SK-N-SH (cell line): ENCODE measurements around the gene SULT1C3. TPM values are rescaled to one million over a fixed set of nuclear protein-coding genes. Genes with fewer than 3 reads are reported as not detected.

Experiments
- CTCF ChIA-PET: fragments of 300-600, 350-600 bp; formaldehyde crosslinking; extraction: SDS; loops from one replicate; lab custom pipeline; 2021; lab: Yijun Ruan, JAX
- POLR2A ChIA-PET: fragments of 350-600 bp; sonication (Branson Sonifier 250); formaldehyde crosslinking; extraction: SDS; loops from one replicate; lab custom pipeline; 2020; ENCODE audit warnings: antibody characterized with exemption, inconsistent platforms; lab: Yijun Ruan, JAX
- DNase-seq: peaks from one replicate; pipeline ENCODE4 v3.0.0; 2012
- H2AFZ ChIP-seq: fragments of 200-600 bp; sonication (generic); 2 replicates; pipeline ENCODE4 v1.8.1; 2016; ENCODE audit warnings: antibody characterized with exemption, mild to moderate bottlenecking, low read depth
- H3F3A ChIP-seq: fragments of 200-600 bp; sonication (generic); replicated peaks from 2 replicates; pipeline ENCODE3; 2016; ENCODE audit warnings: antibody characterized with exemption, mild to moderate bottlenecking; ENCODE audit not compliant: insufficient read depth
- H3K27ac ChIP-seq, 2 experiments: fragments of 200-500 bp in 1 of 2; fragments of 200-600 bp in 1 of 2; sonication (Bioruptor generic) in 1 of 2; sonication (generic), shearing (Covaris generic) in 1 of 2; 2 replicates each; pipeline versions ENCODE4 v1.5.1 to v1.6.1; 2014 to 2016; ENCODE audit warnings: low read depth in 2 of 2, inconsistent platforms in 1 of 2, low read length in 1 of 2, mild to moderate bottlenecking in 1 of 2, mixed read lengths in 1 of 2
- H3K27me3 ChIP-seq: fragments of 200-600 bp; sonication (generic), shearing (Covaris generic); 2 replicates; pipeline ENCODE4 v1.6.1; 2016; ENCODE audit warnings: mixed run types; ENCODE audit not compliant: insufficient read depth
- H3K36me3 ChIP-seq, 2 experiments: fragments of 200-500 bp in 1 of 2; fragments of 200-600 bp in 1 of 2; sonication (Bioruptor generic) in 1 of 2; sonication (generic) in 1 of 2; replicated peaks in 1 of 2; 2 replicates each; pipeline versions ENCODE3 to v1.5.1; 2014 to 2016; ENCODE audit warnings: low read length in 1 of 2, mild to moderate bottlenecking in 1 of 2; ENCODE audit not compliant: insufficient read depth in 2 of 2, control insufficient read depth in 1 of 2
- H3K4me1 ChIP-seq, 2 experiments: fragments of 200-500 bp in 1 of 2; fragments of 200-600 bp in 1 of 2; sonication (Bioruptor generic) in 1 of 2; sonication (generic), shearing (Covaris generic) in 1 of 2; 2 replicates each; pipeline versions ENCODE4 v1.5.1 to v1.6.1; 2014 to 2016; ENCODE audit warnings: low read depth in 1 of 2, low read length in 1 of 2, mixed run types in 1 of 2; ENCODE audit not compliant: insufficient read depth in 2 of 2, control insufficient read depth in 1 of 2
- H3K4me2 ChIP-seq: fragments of 200-600 bp; sonication (generic), shearing (Covaris generic); 2 replicates; pipeline ENCODE4 v1.6.1; 2017; ENCODE audit warnings: mixed run types
- H3K4me3 ChIP-seq, 2 experiments: fragments of 200-500 bp in 1 of 2; fragments of 200-600 bp in 1 of 2; sonication (Bioruptor generic) in 1 of 2; sonication (generic), shearing (Covaris generic) in 1 of 2; 2 replicates each; pipeline versions ENCODE4 v1.5.1 to v1.8.1; 2014 to 2016; ENCODE audit warnings: low read depth in 2 of 2, inconsistent platforms in 1 of 2, low read length in 1 of 2, mild to moderate bottlenecking in 1 of 2, mixed read lengths in 1 of 2, moderate library complexity in 1 of 2
- H3K79me2 ChIP-seq: fragments of 200-600 bp; sonication (generic); 2 replicates; pipeline ENCODE4 v1.8.1; 2017; ENCODE audit warnings: mild to moderate bottlenecking; ENCODE audit not compliant: insufficient read depth
- H3K9ac ChIP-seq: fragments of 200-600 bp; sonication (generic); 2 replicates; pipeline ENCODE4 v1.6.1; 2017; ENCODE audit warnings: mixed run types
- H3K9me2 ChIP-seq: fragments of 200-600 bp; sonication (generic); 2 replicates; pipeline ENCODE4 v1.6.1; 2017; ENCODE audit warnings: mixed run types
- H3K9me3 ChIP-seq: fragments of 200-600 bp; sonication (generic); 2 replicates; pipeline ENCODE4 v1.6.1; 2017; ENCODE audit warnings: mixed run types, mild to moderate bottlenecking, moderate library complexity
- H4K20me1 ChIP-seq: fragments of 200-600 bp; sonication (generic); 2 replicates; pipeline ENCODE4 v1.6.1; 2017; ENCODE audit warnings: mild to moderate bottlenecking, mixed run types; ENCODE audit not compliant: insufficient read depth
- CHD2 ChIP-seq: fragments of 150-350 bp; IDR thresholded peaks from 2 replicates; pipeline ENCODE4 v1.6.1; 2018; ENCODE audit warnings: low read length; ENCODE audit not compliant: partially characterized antibody
- EP300 ChIP-seq, 2 experiments: IDR thresholded peaks; 2 replicates each; pipeline versions ENCODE4 v1.4.0 to v1.6.1; 2012; ENCODE audit warnings: borderline replicate concordance in 1 of 2, low read depth in 1 of 2, low read length in 1 of 2
- EZH2phosphoT487 ChIP-seq: fragments of 200-600 bp; sonication (generic); IDR thresholded peaks from 2 replicates; pipeline ENCODE4 v1.6.1; 2017; ENCODE audit warnings: low read depth, mixed run types, mild to moderate bottlenecking, antibody characterized with exemption, moderate library complexity, borderline replicate concordance
- FOSL2 ChIP-seq: IDR thresholded peaks from 2 replicates; pipeline ENCODE4 v1.4.0; 2012; ENCODE audit warnings: low read depth, mild to moderate bottlenecking, moderate library complexity, borderline replicate concordance
- FOXM1 ChIP-seq: IDR thresholded peaks from 2 replicates; pipeline ENCODE4 v1.4.0; 2012; ENCODE audit warnings: low read depth, mild to moderate bottlenecking
- GABPA ChIP-seq: IDR thresholded peaks from 2 replicates; pipeline ENCODE4 v1.4.0; 2012; ENCODE audit warnings: low read depth, mild to moderate bottlenecking
- MXI1 ChIP-seq: IDR thresholded peaks from 2 replicates; pipeline ENCODE4 v1.6.1; 2012; ENCODE audit warnings: mild to moderate bottlenecking, low read depth, low read length, improper control_type of control experiment
- NFIC ChIP-seq: IDR thresholded peaks from 2 replicates; pipeline ENCODE4 v1.4.0; 2012; ENCODE audit warnings: borderline replicate concordance
- RAD21 ChIP-seq: IDR thresholded peaks from 2 replicates; pipeline ENCODE4 v1.6.1; 2012; ENCODE audit warnings: mild to moderate bottlenecking, low read length
- RFX5 ChIP-seq: IDR thresholded peaks from 2 replicates; pipeline ENCODE4 v1.6.1; 2012; ENCODE audit warnings: mild to moderate bottlenecking, improper control_type of control experiment, low read length
- RXRA ChIP-seq: IDR thresholded peaks from 2 replicates; pipeline ENCODE4 v1.4.0; 2012; ENCODE audit warnings: low read depth, mild to moderate bottlenecking, borderline replicate concordance
- TCF12 ChIP-seq: IDR thresholded peaks from 2 replicates; pipeline ENCODE4 v1.4.0; 2012
- TEAD4 ChIP-seq: IDR thresholded peaks from 2 replicates; pipeline ENCODE4 v1.4.0; 2012; ENCODE audit warnings: mild to moderate bottlenecking, borderline replicate concordance; ENCODE audit not compliant: insufficient read depth
- YY1 ChIP-seq: IDR thresholded peaks from 2 replicates; pipeline ENCODE4 v1.4.0; 2012; ENCODE audit warnings: low read depth, mild to moderate bottlenecking
- ZBTB33 ChIP-seq: IDR thresholded peaks from 2 replicates; pipeline ENCODE4 v1.4.0; 2012; ENCODE audit warnings: low read depth, borderline replicate concordance
- WGBS: methylation state at CpG from one replicate; pipeline ENCODE4 v1.1.6; 2017; ENCODE audit warnings: low lambda C conversion rate; 5-methylcytosine and 5-hydroxymethylcytosine counted together
- polyA plus RNA-seq, 3 experiments: library from polyadenylated mRNA; depleted of rRNA; stranded (reverse); fragments of >200 nt; gene quantifications; 2 replicates each; pipeline ENCODE4 v1.2.3, GENCODE V29; 2012
- TF ChIP-seq, protein P1 (sequence below): fragments of 200-600 bp; sonication (generic); IDR thresholded peaks from 2 replicates; pipeline ENCODE4 v1.6.1; 2017; ENCODE audit warnings: antibody characterized with exemption, mild to moderate bottlenecking, moderate library complexity
- TF ChIP-seq, protein P2 (sequence below): fragments of 150-350 bp; IDR thresholded peaks from 2 replicates; pipeline ENCODE4 v1.6.1; 2017; ENCODE audit warnings: antibody characterized with exemption, low read length, low read depth, borderline replicate concordance
- TF ChIP-seq, protein P3 (sequence below): IDR thresholded peaks from 2 replicates; pipeline ENCODE4 v1.4.0; 2012; ENCODE audit warnings: low read depth, borderline replicate concordance

The SULT1C3 gene
- polyA plus RNA-seq, 1 of the 3 experiments (the other 2 are of a cell fraction): not detected

DNA sequence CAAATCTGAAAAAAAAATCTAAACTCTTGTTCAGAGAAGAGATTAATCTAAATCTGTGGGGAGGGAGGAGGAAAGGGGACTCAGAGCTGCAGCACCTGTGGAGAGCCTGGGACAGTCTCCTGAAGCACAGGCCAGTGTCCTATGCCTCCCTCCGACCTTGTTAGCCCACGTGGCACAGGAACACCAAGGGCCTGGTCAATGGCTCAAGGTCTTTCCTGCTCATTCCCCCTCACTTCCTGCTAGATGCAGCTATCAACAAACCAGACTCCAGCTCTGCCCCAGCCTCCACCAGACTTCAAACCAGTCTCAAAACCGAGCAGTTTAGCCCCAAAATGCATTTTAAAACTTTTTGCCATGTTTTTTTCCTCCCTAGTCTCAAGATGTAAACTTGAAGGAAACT lies 20.1 kb upstream of the SULT1C3 start:
- Histone ChIP-seq H3K4me2 (no peak overlapping the region), H2AFZ (no peak overlapping the region), H3K4me1 (peaks cover 0 to 2% of the 10 kb centered on the region in 2 experiments; a peak in 1 of 4 replicates), H3F3A (no peaks in the 10 kb centered on the region), H3K27me3 (no peaks in the 10 kb centered on the region), H3K79me2 (no peaks in the 10 kb centered on the region), H3K9me3 (no peaks in the 10 kb centered on the region), H3K4me3 (no peak overlapping the region), H3K36me3 (no peaks in the 10 kb centered on the region), H3K9me2 (no peaks in the 10 kb centered on the region), H4K20me1 (no peaks in the 10 kb centered on the region), H3K9ac (no peak overlapping the region), H3K27ac (no peak overlapping the region)
- no peak for DNase-seq
- WGBS: 33% methylated on average over 3 of the region's 3 CpGs
- POLR2A ChIA-PET: no interaction called here
- CTCF ChIA-PET: no interaction called here
- no peak for TF ChIP-seq FOXM1
- TF ChIP-seq GABPA: no peak
- no peak for TF ChIP-seq NFIC
- TF ChIP-seq TCF12: no peak
- no peak for TF ChIP-seq TEAD4
- no peak for TF ChIP-seq CHD2
- TF ChIP-seq, protein P1, sequence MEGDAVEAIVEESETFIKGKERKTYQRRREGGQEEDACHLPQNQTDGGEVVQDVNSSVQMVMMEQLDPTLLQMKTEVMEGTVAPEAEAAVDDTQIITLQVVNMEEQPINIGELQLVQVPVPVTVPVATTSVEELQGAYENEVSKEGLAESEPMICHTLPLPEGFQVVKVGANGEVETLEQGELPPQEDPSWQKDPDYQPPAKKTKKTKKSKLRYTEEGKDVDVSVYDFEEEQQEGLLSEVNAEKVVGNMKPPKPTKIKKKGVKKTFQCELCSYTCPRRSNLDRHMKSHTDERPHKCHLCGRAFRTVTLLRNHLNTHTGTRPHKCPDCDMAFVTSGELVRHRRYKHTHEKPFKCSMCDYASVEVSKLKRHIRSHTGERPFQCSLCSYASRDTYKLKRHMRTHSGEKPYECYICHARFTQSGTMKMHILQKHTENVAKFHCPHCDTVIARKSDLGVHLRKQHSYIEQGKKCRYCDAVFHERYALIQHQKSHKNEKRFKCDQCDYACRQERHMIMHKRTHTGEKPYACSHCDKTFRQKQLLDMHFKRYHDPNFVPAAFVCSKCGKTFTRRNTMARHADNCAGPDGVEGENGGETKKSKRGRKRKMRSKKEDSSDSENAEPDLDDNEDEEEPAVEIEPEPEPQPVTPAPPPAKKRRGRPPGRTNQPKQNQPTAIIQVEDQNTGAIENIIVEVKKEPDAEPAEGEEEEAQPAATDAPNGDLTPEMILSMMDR: no peak
- no peak for TF ChIP-seq RAD21
- TF ChIP-seq FOSL2: no peak

- Histone ChIP-seq H3K9me3 (no peaks in the 10 kb centered on the region), H2AFZ (no peak overlapping the region), H3K4me2 (no peak overlapping the region), H3K9ac (no peak overlapping the region), H3K27ac (no peak overlapping the region), H3K36me3 (no peaks in the 10 kb centered on the region), H3F3A (no peaks in the 10 kb centered on the region), H4K20me1 (no peaks in the 10 kb centered on the region), H3K4me1 (peaks cover 0 to 2% of the 10 kb centered on the region in 2 experiments; a peak in 1 of 4 replicates), H3K9me2 (no peaks in the 10 kb centered on the region), H3K4me3 (no peak overlapping the region), H3K79me2 (no peaks in the 10 kb centered on the region), H3K27me3 (no peaks in the 10 kb centered on the region)
- POLR2A ChIA-PET: no interaction called here
- no CpG with 5 or more reads among the region's 3 CpGs for WGBS
- TF ChIP-seq RXRA: no peak
- CTCF ChIA-PET: no interaction called here
- no peak for DNase-seq
These were observed 19.6 kb upstream of the SULT1C3 start for GRCh38 chr2:108220191-108220590.

DNA sequence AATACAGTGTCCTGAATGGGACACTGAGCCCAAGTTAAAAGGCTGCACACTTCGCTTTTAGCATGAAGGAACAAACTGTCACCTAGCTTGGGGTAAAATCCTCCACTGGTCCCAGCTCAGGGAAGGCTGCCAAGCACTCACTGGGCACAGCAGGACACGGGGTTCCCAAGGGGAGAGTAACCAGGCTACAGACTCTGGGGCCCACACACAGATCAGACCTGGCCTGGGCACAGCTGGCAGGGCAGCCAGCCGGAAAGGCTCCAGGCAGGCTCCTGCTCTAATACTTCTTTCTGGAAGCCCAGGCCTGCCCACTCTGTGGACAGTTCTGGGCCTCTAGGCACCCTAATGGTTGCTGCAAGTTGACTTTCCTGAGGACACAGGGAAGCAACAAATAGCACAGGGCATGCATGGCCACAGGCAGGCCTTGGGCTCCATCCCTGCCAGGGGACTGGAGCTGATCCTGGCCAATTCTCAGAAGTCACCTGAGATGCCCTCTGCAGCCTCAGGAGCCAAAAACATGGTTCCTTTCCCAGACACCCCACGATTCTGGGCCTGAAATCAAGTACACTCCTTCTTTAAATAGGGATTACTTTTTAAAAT lies 18.7 kb upstream of the SULT1C3 start:
- Histone ChIP-seq H3K9me2 (no peaks in the 10 kb centered on the region), H3K4me2 (no peak overlapping the region), H4K20me1 (no peaks in the 10 kb centered on the region), H3F3A (no peaks in the 10 kb centered on the region), H3K9me3 (no peaks in the 10 kb centered on the region), H2AFZ (no peak overlapping the region), H3K36me3 (no peaks in the 10 kb centered on the region), H3K4me1 (no peaks in the 10 kb centered on the region; a peak in 1 of 4 replicates), H3K27ac (no peak overlapping the region), H3K4me3 (no peak overlapping the region), H3K9ac (no peak overlapping the region), H3K79me2 (no peaks in the 10 kb centered on the region), H3K27me3 (no peaks in the 10 kb centered on the region)
- ChIA-PET POLR2A (no interaction called here), CTCF (no interaction called here)
- DNase-seq: no peak
- 20% methylated on average over 3 of the region's 4 CpGs for WGBS
- TF ChIP-seq, protein P2, sequence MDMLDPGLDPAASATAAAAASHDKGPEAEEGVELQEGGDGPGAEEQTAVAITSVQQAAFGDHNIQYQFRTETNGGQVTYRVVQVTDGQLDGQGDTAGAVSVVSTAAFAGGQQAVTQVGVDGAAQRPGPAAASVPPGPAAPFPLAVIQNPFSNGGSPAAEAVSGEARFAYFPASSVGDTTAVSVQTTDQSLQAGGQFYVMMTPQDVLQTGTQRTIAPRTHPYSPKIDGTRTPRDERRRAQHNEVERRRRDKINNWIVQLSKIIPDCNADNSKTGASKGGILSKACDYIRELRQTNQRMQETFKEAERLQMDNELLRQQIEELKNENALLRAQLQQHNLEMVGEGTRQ: no peak
- no peak for TF ChIP-seq RFX5
- TF ChIP-seq ZBTB33: no peak
- no peak for TF ChIP-seq EP300 (IDR thresholded peaks at IDR 0.05; ENCODE audit: borderline replicate concordance in 1 of 2, low read depth in 1 of 2, low read length in 1 of 2)
- no peak for TF ChIP-seq YY1
- TF ChIP-seq MXI1: no peak
- no peak for TF ChIP-seq NFIC
- TF ChIP-seq, protein P3, sequence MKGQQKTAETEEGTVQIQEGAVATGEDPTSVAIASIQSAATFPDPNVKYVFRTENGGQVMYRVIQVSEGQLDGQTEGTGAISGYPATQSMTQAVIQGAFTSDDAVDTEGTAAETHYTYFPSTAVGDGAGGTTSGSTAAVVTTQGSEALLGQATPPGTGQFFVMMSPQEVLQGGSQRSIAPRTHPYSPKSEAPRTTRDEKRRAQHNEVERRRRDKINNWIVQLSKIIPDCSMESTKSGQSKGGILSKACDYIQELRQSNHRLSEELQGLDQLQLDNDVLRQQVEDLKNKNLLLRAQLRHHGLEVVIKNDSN: no peak
- TF ChIP-seq EZH2phosphoT487: no peak
